ENCODE measurements around the gene ARHGAP6.

DNA sequence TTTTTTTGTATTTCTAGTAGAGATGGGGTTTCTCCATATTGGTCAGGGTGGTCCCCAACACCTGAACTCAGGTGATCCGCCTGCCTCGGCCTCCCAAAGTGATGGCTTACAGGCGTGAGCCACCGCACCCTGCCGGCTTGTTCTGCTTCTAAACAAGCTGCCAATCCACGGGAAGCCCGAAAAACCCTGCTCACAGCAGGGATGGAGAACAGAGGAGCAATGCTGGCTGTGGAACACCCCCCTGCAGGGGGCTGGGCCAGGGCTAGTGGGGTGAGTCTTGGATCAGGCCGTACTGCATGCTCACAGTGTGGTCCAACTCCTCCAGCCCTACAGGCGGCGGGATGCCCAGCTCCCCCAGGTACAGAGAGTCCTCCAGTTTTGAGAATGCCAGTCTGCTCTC lies 38.1 kb upstream of the ARHGAP6 start:
- TF ChIP-seq, protein P1, sequence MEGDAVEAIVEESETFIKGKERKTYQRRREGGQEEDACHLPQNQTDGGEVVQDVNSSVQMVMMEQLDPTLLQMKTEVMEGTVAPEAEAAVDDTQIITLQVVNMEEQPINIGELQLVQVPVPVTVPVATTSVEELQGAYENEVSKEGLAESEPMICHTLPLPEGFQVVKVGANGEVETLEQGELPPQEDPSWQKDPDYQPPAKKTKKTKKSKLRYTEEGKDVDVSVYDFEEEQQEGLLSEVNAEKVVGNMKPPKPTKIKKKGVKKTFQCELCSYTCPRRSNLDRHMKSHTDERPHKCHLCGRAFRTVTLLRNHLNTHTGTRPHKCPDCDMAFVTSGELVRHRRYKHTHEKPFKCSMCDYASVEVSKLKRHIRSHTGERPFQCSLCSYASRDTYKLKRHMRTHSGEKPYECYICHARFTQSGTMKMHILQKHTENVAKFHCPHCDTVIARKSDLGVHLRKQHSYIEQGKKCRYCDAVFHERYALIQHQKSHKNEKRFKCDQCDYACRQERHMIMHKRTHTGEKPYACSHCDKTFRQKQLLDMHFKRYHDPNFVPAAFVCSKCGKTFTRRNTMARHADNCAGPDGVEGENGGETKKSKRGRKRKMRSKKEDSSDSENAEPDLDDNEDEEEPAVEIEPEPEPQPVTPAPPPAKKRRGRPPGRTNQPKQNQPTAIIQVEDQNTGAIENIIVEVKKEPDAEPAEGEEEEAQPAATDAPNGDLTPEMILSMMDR (conservative IDR thresholded peaks at IDR 0.05): no peak
- no peak for TF ChIP-seq ZFX (IDR thresholded peaks at IDR 0.05)

Data from C4-2B (cell line).